Endodermal cell (in vitro differentiated cells): Measurements from ENCODE around the gene SUPT16H. TPM values are rescaled to one million over a fixed set of nuclear protein-coding genes. Genes with fewer than 3 reads are reported as not detected.

Source experiments
- DNase-seq: peaks from one replicate; pipeline ENCODE4 v3.0.0-alpha.2; 2017
- H3K27ac ChIP-seq: 2 replicates; pipeline ENCODE4 v1.5.1; 2013; ENCODE audit warnings: mild to moderate bottlenecking, low read depth, low read length, moderate library complexity
- H3K27me3 ChIP-seq: 2 replicates; pipeline ENCODE4 v1.6.1; 2013; ENCODE audit warnings: mild to moderate bottlenecking, low read length, moderate library complexity; ENCODE audit not compliant: insufficient read depth, control insufficient read depth, poor library complexity, severe bottlenecking
- H3K36me3 ChIP-seq: 2 replicates; pipeline ENCODE4 v1.7.0; 2013; ENCODE audit warnings: mild to moderate bottlenecking, low read length, moderate library complexity; ENCODE audit not compliant: control insufficient read depth, insufficient read depth
- H3K4me1 ChIP-seq: one replicate; pipeline ENCODE4 v1.7.0; 2013; ENCODE audit warnings: low read length; ENCODE audit not compliant: control insufficient read depth, insufficient read depth
- H3K4me3 ChIP-seq: 2 replicates; pipeline ENCODE4 v1.5.1; 2013; ENCODE audit warnings: mild to moderate bottlenecking, low read length, moderate library complexity
- H3K9ac ChIP-seq: 2 replicates; pipeline ENCODE4 v1.6.1; 2013; ENCODE audit warnings: mild to moderate bottlenecking, low read length, moderate library complexity; ENCODE audit not compliant: poor library complexity, severe bottlenecking; ENCODE audit errors: extremely low read depth
- H3K9me3 ChIP-seq: 2 replicates; pipeline ENCODE4 v1.6.1; 2013; ENCODE audit warnings: mild to moderate bottlenecking, low read length, moderate library complexity; ENCODE audit not compliant: control insufficient read depth
- H3K27ac Mint-ChIP-seq: 2 replicates; pipeline ENCODE4 v1.8.0; 2020; ENCODE audit warnings: mixed read lengths
- H3K27me3 Mint-ChIP-seq: 2 replicates; pipeline ENCODE4 v1.8.0; 2021; ENCODE audit warnings: mild to moderate bottlenecking, mixed read lengths; ENCODE audit not compliant: insufficient read depth
- H3K36me3 Mint-ChIP-seq: 2 replicates; pipeline ENCODE4 v1.8.0; 2020; ENCODE audit warnings: low read depth, mixed read lengths
- H3K4me1 Mint-ChIP-seq: 2 replicates; pipeline ENCODE4 v1.8.0; 2020; ENCODE audit warnings: mixed read lengths
- H3K4me3 Mint-ChIP-seq: 2 replicates; pipeline ENCODE4 v1.8.0; 2020; ENCODE audit warnings: mild to moderate bottlenecking, moderate library complexity, mixed read lengths
- H3K9me3 Mint-ChIP-seq: 2 replicates; pipeline ENCODE4 v1.8.0; 2020; ENCODE audit warnings: mild to moderate bottlenecking, mixed read lengths
- WGBS, 2 experiments: methylation state at CpG; one replicate each; pipeline versions ENCODE4 v1.1.5 to v1.1.7; 2013; ENCODE audit warnings: missing lambda C conversion rate in 2 of 2, mixed read lengths in 1 of 2; ENCODE audit not compliant: insufficient coverage in 1 of 2, insufficient read length in 1 of 2; 5-methylcytosine and 5-hydroxymethylcytosine counted together
- total RNA-seq, 2 donors: library from RNA; stranded (reverse); fragmentation: NEBNext Ultra II Directional in 1 of 2; extraction: Animal tissue kit (Norgen Biotek cat#: 25700) in 1 of 2; gene quantifications; 2 replicates in 1 of 2; 3 replicates in 1 of 2; pipeline ENCODE4 v1.2.1, GENCODE V29; 2021
- TF ChIP-seq, protein P1 (sequence below): fragments of 200-600 bp; sonication (generic); conservative IDR thresholded peaks from 2 replicates; pipeline ENCODE4 v1.5.0; 2021; ENCODE audit warnings: antibody characterized with exemption, mild to moderate bottlenecking

Gene SUPT16H
- total RNA-seq, 2 donors from 2014 or later, result 147 to 181 TPM

DNA sequence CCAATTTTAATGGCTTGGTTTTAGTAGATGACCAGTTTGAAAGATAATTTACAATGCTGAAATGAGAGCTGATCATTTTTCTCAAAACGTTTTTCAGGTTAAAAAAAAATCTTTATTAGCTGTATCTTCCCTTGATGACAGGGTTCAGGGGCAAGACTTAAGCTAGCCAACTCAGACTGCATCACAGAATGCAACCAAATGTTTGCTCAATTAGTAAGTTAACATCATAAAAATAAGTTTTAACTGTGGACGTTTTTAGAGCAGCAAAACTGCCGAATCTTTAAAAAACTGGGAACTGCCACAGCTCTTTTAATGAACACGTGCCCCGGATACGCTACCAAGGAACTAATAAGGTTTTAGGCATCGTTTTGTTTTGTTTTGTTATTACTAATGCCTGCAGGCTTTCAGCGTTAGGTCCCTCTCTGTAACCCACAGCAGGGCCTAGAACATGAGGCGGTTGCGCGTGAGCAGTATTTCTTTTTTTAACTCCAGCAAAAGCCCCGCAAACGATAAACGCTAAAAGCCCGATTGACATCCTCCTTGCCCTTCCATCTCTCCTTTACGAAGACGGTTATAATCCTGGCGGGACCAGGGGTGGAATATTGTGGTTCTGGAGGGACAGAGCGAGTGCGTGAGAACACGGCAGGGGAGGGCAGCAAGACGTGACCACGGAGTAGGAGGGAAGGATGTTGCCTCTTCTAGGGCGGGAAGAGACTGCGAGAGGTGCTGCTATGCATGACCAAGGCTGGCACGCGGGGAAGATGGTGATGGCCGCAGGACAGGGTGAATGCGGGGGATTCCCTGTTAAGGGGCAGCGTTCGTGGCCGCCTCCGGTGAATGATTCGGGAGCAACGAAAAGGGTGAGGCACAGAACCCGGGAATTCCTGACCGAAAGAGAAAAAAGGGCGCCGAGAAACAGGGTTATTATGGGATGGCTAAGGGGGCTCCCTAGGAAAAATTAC, 652 bp downstream of the SUPT16H start:
- no peaks in the 10 kb centered on the region for H3K9me3 Mint-ChIP-seq
- Histone ChIP-seq H3K4me1 (no peaks in the 10 kb centered on the region), H3K4me3 (peak overlapping the region; percentile 99), H3K27me3 (no peaks in the 10 kb centered on the region), H3K36me3 (peaks cover 46% of the 10 kb centered on the region), H3K27ac (peak overlapping the region; percentile 90), H3K9me3 (no peaks in the 10 kb centered on the region), H3K9ac (peak overlapping the region; percentile 96)
- 0 to 2% methylated on average over 24 to 39 of the region's 39 CpGs for WGBS, 2 experiments
- peaks cover 24% of the 10 kb centered on the region for H3K36me3 Mint-ChIP-seq
- peaks cover 19% of the 10 kb centered on the region for H3K4me1 Mint-ChIP-seq
- peak overlapping the region; percentile 100 for H3K27ac Mint-ChIP-seq
- no peaks in the 10 kb centered on the region for H3K27me3 Mint-ChIP-seq
- DNase-seq, result peak; percentile 68
- peak overlapping the region; percentile 93 for H3K4me3 Mint-ChIP-seq
- TF ChIP-seq, protein P1, sequence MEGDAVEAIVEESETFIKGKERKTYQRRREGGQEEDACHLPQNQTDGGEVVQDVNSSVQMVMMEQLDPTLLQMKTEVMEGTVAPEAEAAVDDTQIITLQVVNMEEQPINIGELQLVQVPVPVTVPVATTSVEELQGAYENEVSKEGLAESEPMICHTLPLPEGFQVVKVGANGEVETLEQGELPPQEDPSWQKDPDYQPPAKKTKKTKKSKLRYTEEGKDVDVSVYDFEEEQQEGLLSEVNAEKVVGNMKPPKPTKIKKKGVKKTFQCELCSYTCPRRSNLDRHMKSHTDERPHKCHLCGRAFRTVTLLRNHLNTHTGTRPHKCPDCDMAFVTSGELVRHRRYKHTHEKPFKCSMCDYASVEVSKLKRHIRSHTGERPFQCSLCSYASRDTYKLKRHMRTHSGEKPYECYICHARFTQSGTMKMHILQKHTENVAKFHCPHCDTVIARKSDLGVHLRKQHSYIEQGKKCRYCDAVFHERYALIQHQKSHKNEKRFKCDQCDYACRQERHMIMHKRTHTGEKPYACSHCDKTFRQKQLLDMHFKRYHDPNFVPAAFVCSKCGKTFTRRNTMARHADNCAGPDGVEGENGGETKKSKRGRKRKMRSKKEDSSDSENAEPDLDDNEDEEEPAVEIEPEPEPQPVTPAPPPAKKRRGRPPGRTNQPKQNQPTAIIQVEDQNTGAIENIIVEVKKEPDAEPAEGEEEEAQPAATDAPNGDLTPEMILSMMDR, result no peak

DNA sequence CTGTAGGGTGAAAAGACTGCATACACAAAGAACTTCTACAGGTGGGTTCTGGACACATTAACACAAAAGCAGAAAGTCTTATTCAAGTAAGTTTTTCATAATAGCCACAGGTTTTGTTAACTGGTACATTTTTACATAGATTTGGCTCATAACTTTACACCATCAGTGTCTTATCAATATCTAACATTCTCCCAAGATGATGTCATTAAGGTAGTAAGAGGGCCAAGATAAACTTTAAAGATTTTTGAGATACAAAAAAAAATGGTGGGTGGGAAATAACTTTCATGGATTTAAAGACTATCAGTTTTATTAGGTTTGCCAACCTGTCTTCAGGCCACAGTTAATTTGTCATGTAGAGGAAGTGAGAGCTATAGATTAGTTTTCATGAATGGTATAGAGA, 1.7 kb downstream of the SUPT16H start:
- no peak overlapping the region for H3K27ac Mint-ChIP-seq
- no peak overlapping the region for H3K27ac ChIP-seq

DNA sequence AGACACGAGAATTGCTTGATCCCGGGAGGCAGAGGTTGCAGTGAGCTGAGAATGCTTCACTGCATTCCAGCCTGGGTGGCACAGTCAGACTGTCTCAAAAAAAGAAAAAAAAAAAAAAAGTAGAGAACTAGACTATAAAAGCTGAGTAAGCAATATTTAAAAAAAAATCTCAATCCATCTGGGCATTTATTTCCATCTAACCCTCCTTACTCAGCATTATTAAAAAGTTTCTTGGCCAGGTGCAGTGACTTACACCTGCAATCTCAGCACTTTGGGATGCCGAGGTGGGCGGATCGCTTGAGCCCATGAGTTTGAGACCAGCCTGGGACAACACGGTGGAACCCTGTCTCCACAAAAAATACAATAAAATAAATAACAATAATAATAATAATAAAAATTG, 4.5 kb downstream of the SUPT16H start:
- H3K4me1 Mint-ChIP-seq, result peaks cover 13% of the 10 kb centered on the region
- TF ChIP-seq, protein P1, result no peak
- 99 to 100% methylated on average over 1 to 5 of the region's 6 CpGs for WGBS, 2 experiments

More for the DNA sequence above, 1.7 kb downstream of the SUPT16H start:
- H3K36me3 Mint-ChIP-seq, result peaks cover 27% of the 10 kb centered on the region
- H3K27me3 Mint-ChIP-seq, result no peaks in the 10 kb centered on the region
- Histone ChIP-seq H3K4me1 (no peaks in the 10 kb centered on the region), H3K9me3 (no peaks in the 10 kb centered on the region), H3K4me3 (peak overlapping the region; percentile 99), H3K36me3 (peaks cover 45% of the 10 kb centered on the region), H3K27me3 (no peaks in the 10 kb centered on the region), H3K9ac (peak overlapping the region; percentile 96)
- peaks cover 19% of the 10 kb centered on the region for H3K4me1 Mint-ChIP-seq
- TF ChIP-seq, protein P1, result no peak
- DNase-seq, result no peak
- peak overlapping the region; percentile 93 for H3K4me3 Mint-ChIP-seq
- H3K9me3 Mint-ChIP-seq, result no peaks in the 10 kb centered on the region

More for the DNA sequence above, 4.5 kb downstream of the SUPT16H start:
- Mint-ChIP-seq H3K27me3 (no peaks in the 10 kb centered on the region), H3K4me3 (no peak overlapping the region), H3K27ac (no peak overlapping the region), H3K36me3 (peaks cover 23% of the 10 kb centered on the region), H3K9me3 (no peaks in the 10 kb centered on the region)
- H3K27me3 ChIP-seq, result no peaks in the 10 kb centered on the region
- no peaks in the 10 kb centered on the region for H3K9me3 ChIP-seq
- H3K4me1 ChIP-seq, result no peaks in the 10 kb centered on the region
- no peak overlapping the region for H3K27ac ChIP-seq
- H3K9ac ChIP-seq, result no peak overlapping the region
- peaks cover 53% of the 10 kb centered on the region for H3K36me3 ChIP-seq
- no peak overlapping the region for H3K4me3 ChIP-seq
- DNase-seq, result no peak
